Mammary epithelial cell (primary cell): Measurements from ENCODE around the gene EXOC3L1.
A peak's percentile ranks its signal among the peaks of the same experiment; 100 is the strongest.

ENCODE experiments used
- EZH2 ChIP-seq: IDR thresholded peaks from 2 replicates; pipeline ENCODE4 v1.6.1; 2012; ENCODE audit warnings: low read length, inconsistent platforms, borderline replicate concordance
- TF ChIP-seq, protein P1 (sequence below), 2 donors: IDR thresholded peaks in 1 of 2; conservative IDR thresholded peaks in 1 of 2; 2 replicates each; pipeline ENCODE4 v1.5.1; 2011 to 2012; ENCODE audit warnings: inconsistent platforms in 2 of 2, low read length in 2 of 2, mild to moderate bottlenecking in 2 of 2, control low read depth in 1 of 2, low read depth in 1 of 2; ENCODE audit not compliant: insufficient read depth in 1 of 2; ENCODE audit errors: extremely low read depth in 1 of 2

DNA sequence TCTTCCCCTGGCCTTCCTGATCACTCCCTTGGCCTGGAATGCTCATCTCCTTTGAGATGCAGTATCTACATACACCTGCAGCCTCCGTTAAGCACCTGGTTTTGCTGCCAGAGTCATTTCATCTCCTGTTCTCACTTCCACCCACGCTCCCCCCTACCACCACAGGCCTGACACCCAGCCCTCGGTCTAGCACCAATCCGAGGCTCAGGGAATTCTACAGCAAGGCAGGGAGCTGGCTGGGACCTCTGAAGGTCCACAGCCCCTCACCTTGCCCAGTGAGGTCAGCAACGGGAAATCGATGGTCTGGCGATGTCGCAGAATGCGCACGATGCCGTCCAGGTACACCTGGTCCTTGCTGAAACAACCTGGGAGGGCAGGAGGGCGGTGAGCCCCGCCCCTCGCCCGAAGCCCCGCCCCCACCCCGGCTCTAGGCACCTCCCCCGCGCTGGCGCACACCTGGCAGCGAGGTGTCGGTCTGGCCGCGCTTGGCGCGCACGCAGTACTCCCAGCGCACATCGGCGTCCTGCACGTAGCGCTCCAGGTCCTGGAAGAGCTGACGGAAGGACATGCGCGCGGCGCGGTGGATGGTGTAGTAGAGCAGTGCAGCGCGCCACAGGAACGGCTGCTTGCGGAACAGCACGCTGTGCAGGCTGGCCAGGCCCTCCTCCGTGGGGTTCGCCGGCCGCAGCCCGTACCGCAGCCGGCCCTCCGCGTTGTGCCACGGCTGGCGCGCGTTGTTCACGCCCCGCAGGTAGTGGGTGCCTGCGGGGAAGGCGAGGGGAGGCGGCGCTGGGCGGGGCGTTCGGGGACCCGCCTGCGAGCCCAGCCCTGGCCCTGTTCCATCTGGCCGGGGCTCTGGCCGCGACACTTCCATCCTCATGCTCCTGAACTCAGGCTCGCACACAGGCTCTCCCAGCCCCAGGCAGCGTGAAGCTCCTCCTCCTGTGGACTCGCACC is 11.9 kb downstream of the EXOC3L1 start:
- TF ChIP-seq, protein P1, sequence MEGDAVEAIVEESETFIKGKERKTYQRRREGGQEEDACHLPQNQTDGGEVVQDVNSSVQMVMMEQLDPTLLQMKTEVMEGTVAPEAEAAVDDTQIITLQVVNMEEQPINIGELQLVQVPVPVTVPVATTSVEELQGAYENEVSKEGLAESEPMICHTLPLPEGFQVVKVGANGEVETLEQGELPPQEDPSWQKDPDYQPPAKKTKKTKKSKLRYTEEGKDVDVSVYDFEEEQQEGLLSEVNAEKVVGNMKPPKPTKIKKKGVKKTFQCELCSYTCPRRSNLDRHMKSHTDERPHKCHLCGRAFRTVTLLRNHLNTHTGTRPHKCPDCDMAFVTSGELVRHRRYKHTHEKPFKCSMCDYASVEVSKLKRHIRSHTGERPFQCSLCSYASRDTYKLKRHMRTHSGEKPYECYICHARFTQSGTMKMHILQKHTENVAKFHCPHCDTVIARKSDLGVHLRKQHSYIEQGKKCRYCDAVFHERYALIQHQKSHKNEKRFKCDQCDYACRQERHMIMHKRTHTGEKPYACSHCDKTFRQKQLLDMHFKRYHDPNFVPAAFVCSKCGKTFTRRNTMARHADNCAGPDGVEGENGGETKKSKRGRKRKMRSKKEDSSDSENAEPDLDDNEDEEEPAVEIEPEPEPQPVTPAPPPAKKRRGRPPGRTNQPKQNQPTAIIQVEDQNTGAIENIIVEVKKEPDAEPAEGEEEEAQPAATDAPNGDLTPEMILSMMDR (conservative IDR thresholded peaks at IDR 0.05 in 1 of 2, IDR thresholded peaks at IDR 0.05 in 1 of 2; ENCODE audit: extremely low read depth in 1 of 2, insufficient read depth in 1 of 2, low read depth in 1 of 2, low read length in 2 of 2), result peak in 1 of 2 donors; percentile 3
- TF ChIP-seq EZH2, result no peak
